LNCaP clone FGC (cell line): ENCODE measurements around the gene IFI44.
A peak's percentile ranks its signal among the peaks of the same experiment; 100 is the strongest.

ENCODE experiments used
- DNase-seq: peaks from one replicate; pipeline ENCODE4 v3.0.0-alpha.2; 2011; ENCODE audit warnings: low read depth
- H3K4me3 ChIP-seq: 2 replicates; pipeline ENCODE4 v1.5.1; 2011; ENCODE audit warnings: mild to moderate bottlenecking, low read depth, low read length, control low read depth
- CTCF ChIP-seq: IDR thresholded peaks from 2 replicates; pipeline ENCODE4 v1.5.1; 2012; ENCODE audit warnings: mild to moderate bottlenecking; ENCODE audit not compliant: control insufficient read depth, insufficient read depth; ENCODE audit errors: extremely low read depth

IFI44 gene

GRCh38 chr1:78607944-78608343 is 41.7 kb upstream of the IFI44 start:
- no peak overlapping the region for H3K4me3 ChIP-seq
- no peak for DNase-seq
- no peak for TF ChIP-seq CTCF

- DNase-seq, result peak; percentile 72
- peak; percentile 78 for TF ChIP-seq CTCF
- H3K4me3 ChIP-seq, result no peak overlapping the region
Observed at GRCh38 chr1:78617615-78618026, 32.0 kb upstream of the IFI44 start.

GRCh38 chr1:78619032-78619431 is 30.6 kb upstream of the IFI44 start:
- DNase-seq, result no peak
- no peak for TF ChIP-seq CTCF
- no peak overlapping the region for H3K4me3 ChIP-seq

- DNase-seq, result no peak
- no peak for TF ChIP-seq CTCF
- no peak overlapping the region for H3K4me3 ChIP-seq
Observed at GRCh38 chr1:78619446-78619802, 30.2 kb upstream of the IFI44 start.

- H3K4me3 ChIP-seq, result no peak within 1 kb of the TSS
- no peak for TF ChIP-seq CTCF
- no peak for DNase-seq
Observed at GRCh38 chr1:78619803-78620579, 29.6 kb upstream of the IFI44 start, which contains the start of gene IFI44L. IFI44L (plus strand) TSS chr1:78620448; CDS start chr1:78627916, 7,468 bp downstream.

GRCh38 chr1:78620666-78621065 is 29.0 kb upstream of the IFI44 start:
- no peak overlapping the region for H3K4me3 ChIP-seq
- TF ChIP-seq CTCF, result no peak

GRCh38 chr1:78622548-78622947 is 27.1 kb upstream of the IFI44 start:
- no peak overlapping the region for H3K4me3 ChIP-seq
- no peak for TF ChIP-seq CTCF
- no peak for DNase-seq

More at GRCh38 chr1:78620666-78621065, 29.0 kb upstream of the IFI44 start:
- no peak for DNase-seq
